Activated gamma-delta T cell (primary cell): ENCODE results near the gene C19orf81.

ENCODE experiments used
- DNase-seq: peaks from one replicate; lab custom pipeline; 2025; lab: John Stamatoyannopoulos, UW

The C19orf81 gene

GRCh38 chr19:50658441-50659317, 9.4 kb downstream of the C19orf81 start:
- no peak for DNase-seq

GRCh38 chr19:50659318-50660087, 10.3 kb downstream of the C19orf81 start:
- DNase-seq: no peak

- no peak for DNase-seq
Observed at GRCh38 chr19:50660088-50660366, 10.8 kb downstream of the C19orf81 start.

- no peak for DNase-seq
Observed at GRCh38 chr19:50661023-50661422, 11.8 kb downstream of the C19orf81 start.

GRCh38 chr19:50661766-50662650, 12.8 kb downstream of the C19orf81 start:
- DNase-seq: no peak

- DNase-seq: no peak
Observed at GRCh38 chr19:50662651-50663481, 13.6 kb downstream of the C19orf81 start.

- no peak for DNase-seq
Observed at GRCh38 chr19:50663482-50663790, 14.2 kb downstream of the C19orf81 start.

GRCh38 chr19:50664204-50664603, 15.0 kb downstream of the C19orf81 start:
- DNase-seq: no peak

- DNase-seq: no peak
Observed at GRCh38 chr19:50666346-50667176, 17.3 kb downstream of the C19orf81 start.

- DNase-seq: no peak
Observed at GRCh38 chr19:50667177-50667758, 18.0 kb downstream of the C19orf81 start.

GRCh38 chr19:50667759-50668231, 18.6 kb downstream of the C19orf81 start:
- no peak for DNase-seq

GRCh38 chr19:50668416-50668815, 19.2 kb downstream of the C19orf81 start:
- DNase-seq: no peak

GRCh38 chr19:50668879-50669278, 19.6 kb downstream of the C19orf81 start:
- DNase-seq: no peak

GRCh38 chr19:50669302-50670101, 20.3 kb downstream of the C19orf81 start:
- DNase-seq: no peak

- no peak for DNase-seq
Observed at GRCh38 chr19:50670102-50670380, 20.8 kb downstream of the C19orf81 start.

- no peak for DNase-seq
Observed at GRCh38 chr19:50673118-50673517, 23.9 kb downstream of the C19orf81 start.

GRCh38 chr19:50676625-50677197, 27.5 kb downstream of the C19orf81 start:
- DNase-seq: no peak

GRCh38 chr19:50677636-50678035, 28.4 kb downstream of the C19orf81 start:
- DNase-seq: no peak

GRCh38 chr19:50678323-50678722, 29.1 kb downstream of the C19orf81 start:
- no peak for DNase-seq
